Right atrium auricular region (tissue), 2 donors: ENCODE measurements around the gene AMMECR1L. TPM values are rescaled to one million over a fixed set of nuclear protein-coding genes. Genes with fewer than 3 reads are reported as not detected.
"Not testable (repeated sequence)": the region's sequence is repeated elsewhere in the genome, so short reads cannot be mapped to it uniquely, and the experiment has no call there.

Source experiments
- DNase-seq: peaks from one replicate; pipeline ENCODE4 v3.0.0-alpha.2; 2019; ENCODE audit warnings: low spot score
- H3K27ac ChIP-seq, 2 donors: fragments of 200-600 bp; sonication (generic); 1 replicate in 1 of 2; 2 replicates in 1 of 2; pipeline ENCODE4 v1.5.1; 2016 to 2019
- H3K27me3 ChIP-seq, 2 donors: fragments of 200-600 bp; sonication (generic); one replicate each; pipeline versions ENCODE4 v1.5.1 to v1.6.0; 2017 to 2019
- H3K36me3 ChIP-seq: fragments of 200-600 bp; sonication (generic); one replicate; pipeline ENCODE4 v1.5.1; 2016
- H3K4me1 ChIP-seq, 2 donors: fragments of 200-600 bp; sonication (generic); one replicate each; pipeline versions ENCODE4 v1.5.1 to v1.6.0; 2017 to 2019
- H3K4me3 ChIP-seq, 2 donors: fragments of 200-600 bp; sonication (generic); 1 replicate in 1 of 2; 2 replicates in 1 of 2; pipeline ENCODE4 v1.5.1; 2017 to 2019; ENCODE audit warnings: mild to moderate bottlenecking in 1 of 2, moderate library complexity in 1 of 2
- H3K9me3 ChIP-seq, 2 donors: fragments of 200-600 bp; sonication (generic); one replicate each; pipeline ENCODE4 v1.5.1; 2019
- CTCF ChIP-seq, 2 donors: fragments of 200-600 bp; sonication (generic); IDR thresholded peaks; one replicate each; pipeline ENCODE4 v1.5.1; 2019; ENCODE audit warnings: antibody characterized with exemption in 2 of 2
- total RNA-seq, 2 donors: library from RNA; depleted of rRNA; stranded (reverse); fragments of >200 nt; gene quantifications; one replicate each; pipeline ENCODE4 v1.1.0, GENCODE V29; 2016

Gene AMMECR1L
- total RNA-seq, 2 donors from 2014 or later: 7.4 to 10.0 TPM

- no peak for DNase-seq
- H3K27ac ChIP-seq: no peak overlapping the region
- H3K27me3 ChIP-seq: no peaks in the 10 kb centered on the region
- no peak for TF ChIP-seq CTCF (IDR thresholded peaks at IDR 0.05)
- no peaks in the 10 kb centered on the region for H3K9me3 ChIP-seq
- peaks cover 0 to 24% of the 10 kb centered on the region in 2 donors for H3K4me1 ChIP-seq
- H3K36me3 ChIP-seq: peaks cover 3% of the 10 kb centered on the region
- no peak overlapping the region for H3K4me3 ChIP-seq
These were observed 3.0 kb upstream of the AMMECR1L start for GRCh38 chr2:127888772-127889171.

GRCh38 chr2:127887776-127888130 lies 2.0 kb upstream of the AMMECR1L start:
- TF ChIP-seq CTCF (IDR thresholded peaks at IDR 0.05): no peak

GRCh38 chr2:127887082-127887775 lies 1.5 kb upstream of the AMMECR1L start:
- H3K36me3 ChIP-seq: peaks cover 13% of the 10 kb centered on the region
- no peak for TF ChIP-seq CTCF (IDR thresholded peaks at IDR 0.05)

More at GRCh38 chr2:127887776-127888130, 2.0 kb upstream of the AMMECR1L start:
- no peak for DNase-seq
- Histone ChIP-seq H3K9me3 (no peaks in the 10 kb centered on the region), H3K4me3 (no peak overlapping the region), H3K4me1 (peaks cover 0 to 28% of the 10 kb centered on the region in 2 donors), H3K27ac (peak overlapping the region; percentile 87 to 92), H3K27me3 (no peaks in the 10 kb centered on the region), H3K36me3 (peaks cover 8% of the 10 kb centered on the region)

GRCh38 chr2:127886593-127886935 lies 808 bp upstream of the AMMECR1L start:
- not testable (repeated sequence) for H3K9me3 ChIP-seq, DNase-seq, H3K27me3 ChIP-seq
- Histone ChIP-seq H3K27ac (peak overlapping the region; percentile 87 to 92), H3K4me3 (peak overlapping the region; percentile 46 to 65), H3K4me1 (peaks cover 0 to 32% of the 10 kb centered on the region in 2 donors), H3K36me3 (peaks cover 20% of the 10 kb centered on the region)

More at GRCh38 chr2:127887082-127887775, 1.5 kb upstream of the AMMECR1L start:
- H3K27ac ChIP-seq: peak overlapping the region; percentile 87 to 92
- H3K4me1 ChIP-seq: peaks cover 0 to 28% of the 10 kb centered on the region in 2 donors
- H3K9me3 ChIP-seq: no peaks in the 10 kb centered on the region
- peak overlapping the region in 1 of 2 donors; percentile 65 for H3K4me3 ChIP-seq
- H3K27me3 ChIP-seq: no peaks in the 10 kb centered on the region
- DNase-seq: no peak

- H3K27me3 ChIP-seq, H3K9me3 ChIP-seq: not testable (repeated sequence)
- peak overlapping the region; percentile 87 to 92 for H3K27ac ChIP-seq
- DNase-seq: peak; percentile 62
- TF ChIP-seq CTCF (IDR thresholded peaks at IDR 0.05): peak in 1 of 2 donors; percentile 59
- peaks cover 23% of the 10 kb centered on the region for H3K36me3 ChIP-seq
- H3K4me1 ChIP-seq: peaks cover 0 to 46% of the 10 kb centered on the region in 2 donors
- peak overlapping the region; percentile 46 to 65 for H3K4me3 ChIP-seq
These were observed 655 bp downstream of the AMMECR1L start for GRCh38 chr2:127884861-127885740.

- Histone ChIP-seq H3K27ac (peak overlapping the region; percentile 87 to 92), H3K4me1 (peaks cover 0 to 53% of the 10 kb centered on the region in 2 donors), H3K4me3 (peak overlapping the region; percentile 46 to 65), H3K9me3 (no peaks in the 10 kb centered on the region), H3K27me3 (no peaks in the 10 kb centered on the region), H3K36me3 (peaks cover 23% of the 10 kb centered on the region)
- DNase-seq: no peak
- no peak for TF ChIP-seq CTCF (IDR thresholded peaks at IDR 0.05)
These were observed 1.3 kb downstream of the AMMECR1L start for GRCh38 chr2:127884436-127884835.
